Thyroid gland (tissue), 4 donors: ENCODE results near the gene TBR1. TPM values are rescaled to one million over a fixed set of nuclear protein-coding genes. Genes with fewer than 3 reads are reported as not detected.

Experiments used
- DNase-seq, 2 donors: peaks; one replicate each; pipeline ENCODE4 v3.0.0-alpha.2; 2019
- H3K27ac ChIP-seq, 3 donors: fragments of 200-600 bp; sonication (generic); 1 replicate in 2 of 3; 2 replicates in 1 of 3; pipeline ENCODE4 v1.5.1; 2016 to 2019; ENCODE audit warnings: mild to moderate bottlenecking in 1 of 3, moderate library complexity in 1 of 3
- H3K27me3 ChIP-seq: fragments of 200-600 bp; sonication (generic); one replicate; pipeline ENCODE4 v1.5.1; 2019
- H3K36me3 ChIP-seq, 2 donors: fragments of 200-600 bp; sonication (generic); one replicate each; pipeline ENCODE4 v1.5.1; 2016 to 2019
- H3K4me1 ChIP-seq, 2 donors: fragments of 200-600 bp; sonication (generic); one replicate each; pipeline ENCODE4 v1.5.1; 2017 to 2019
- H3K4me3 ChIP-seq, 3 donors: fragments of 200-600 bp; sonication (generic); replicated peaks in 1 of 3; 1 replicate in 2 of 3; 2 replicates in 1 of 3; pipeline ENCODE4 v1.5.1; 2016; ENCODE audit warnings: mild to moderate bottlenecking in 1 of 3
- H3K9me3 ChIP-seq: fragments of 200-600 bp; sonication (generic); one replicate; pipeline ENCODE4 v1.5.1; 2017
- POLR2A ChIP-seq, 2 donors: fragments of 450-650 bp; IDR thresholded peaks; one replicate each; pipeline ENCODE4 v1.6.1; 2017; ENCODE audit warnings: antibody characterized with exemption in 2 of 2, mild to moderate bottlenecking in 2 of 2, moderate library complexity in 1 of 2
- WGBS, 2 donors: methylation state at CpG; one replicate each; pipeline ENCODE4 v1.1.5; 2017; 5-methylcytosine and 5-hydroxymethylcytosine counted together
- intact Hi-C: fragments of 100-400 bp; cut with DNase I; formaldehyde crosslinking; loops from one replicate; pipeline ENCODE4 v1.15.1; 2023
- total RNA-seq, 4 donors: library from RNA; depleted of rRNA; stranded (reverse); fragments of >200 nt; gene quantifications; one replicate each; pipeline ENCODE4 v1.2.3, GENCODE V29; 2016
- TF ChIP-seq, protein P1 (sequence below), 6 experiments: fragments of 200-600 bp in 3 of 6; fragments of 450-650 bp in 3 of 6; sonication (generic) in 3 of 6; IDR thresholded peaks; one replicate each; pipeline ENCODE4 v1.5.1; 2016 to 2019; ENCODE audit warnings: antibody characterized with exemption in 6 of 6, mild to moderate bottlenecking in 2 of 6, inconsistent platforms in 1 of 6, moderate library complexity in 1 of 6

TBR1 gene
- total RNA-seq, 4 donors from 2014 or later = 0.11 TPM; not detected in 3

DNA sequence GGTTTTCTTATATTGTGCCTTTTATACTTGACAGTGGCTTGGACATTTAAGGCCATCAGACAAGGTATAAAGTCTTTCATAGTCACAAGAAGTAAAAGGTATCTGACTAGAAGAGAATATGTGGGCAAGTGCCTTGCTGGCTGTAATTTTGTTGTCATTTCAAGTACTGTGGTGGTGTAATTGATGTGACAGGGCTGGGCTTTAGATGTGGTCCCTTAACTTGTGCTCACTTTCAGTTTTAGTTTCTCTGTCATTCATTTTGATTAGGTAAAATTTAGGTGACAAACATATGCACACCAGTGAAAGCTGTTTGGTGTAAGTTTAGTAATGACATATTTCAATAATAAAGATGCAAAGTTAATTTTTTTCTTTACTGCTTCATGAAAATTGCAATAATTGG lies 31.2 kb upstream of the TBR1 start:
- DNase-seq = no peak
- intact Hi-C loops = no loop called here
- no peaks in the 10 kb centered on the region for H3K9me3 ChIP-seq
- no peaks in the 10 kb centered on the region for H3K36me3 ChIP-seq
- H3K4me1 ChIP-seq = no peaks in the 10 kb centered on the region
- H3K27me3 ChIP-seq = no peaks in the 10 kb centered on the region
- H3K27ac ChIP-seq = no peak overlapping the region
- H3K4me3 ChIP-seq = no peak overlapping the region
- TF ChIP-seq POLR2A (IDR thresholded peaks at IDR 0.05) = no peak
- TF ChIP-seq, protein P1, sequence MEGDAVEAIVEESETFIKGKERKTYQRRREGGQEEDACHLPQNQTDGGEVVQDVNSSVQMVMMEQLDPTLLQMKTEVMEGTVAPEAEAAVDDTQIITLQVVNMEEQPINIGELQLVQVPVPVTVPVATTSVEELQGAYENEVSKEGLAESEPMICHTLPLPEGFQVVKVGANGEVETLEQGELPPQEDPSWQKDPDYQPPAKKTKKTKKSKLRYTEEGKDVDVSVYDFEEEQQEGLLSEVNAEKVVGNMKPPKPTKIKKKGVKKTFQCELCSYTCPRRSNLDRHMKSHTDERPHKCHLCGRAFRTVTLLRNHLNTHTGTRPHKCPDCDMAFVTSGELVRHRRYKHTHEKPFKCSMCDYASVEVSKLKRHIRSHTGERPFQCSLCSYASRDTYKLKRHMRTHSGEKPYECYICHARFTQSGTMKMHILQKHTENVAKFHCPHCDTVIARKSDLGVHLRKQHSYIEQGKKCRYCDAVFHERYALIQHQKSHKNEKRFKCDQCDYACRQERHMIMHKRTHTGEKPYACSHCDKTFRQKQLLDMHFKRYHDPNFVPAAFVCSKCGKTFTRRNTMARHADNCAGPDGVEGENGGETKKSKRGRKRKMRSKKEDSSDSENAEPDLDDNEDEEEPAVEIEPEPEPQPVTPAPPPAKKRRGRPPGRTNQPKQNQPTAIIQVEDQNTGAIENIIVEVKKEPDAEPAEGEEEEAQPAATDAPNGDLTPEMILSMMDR (IDR thresholded peaks at IDR 0.05) = no peak

DNA sequence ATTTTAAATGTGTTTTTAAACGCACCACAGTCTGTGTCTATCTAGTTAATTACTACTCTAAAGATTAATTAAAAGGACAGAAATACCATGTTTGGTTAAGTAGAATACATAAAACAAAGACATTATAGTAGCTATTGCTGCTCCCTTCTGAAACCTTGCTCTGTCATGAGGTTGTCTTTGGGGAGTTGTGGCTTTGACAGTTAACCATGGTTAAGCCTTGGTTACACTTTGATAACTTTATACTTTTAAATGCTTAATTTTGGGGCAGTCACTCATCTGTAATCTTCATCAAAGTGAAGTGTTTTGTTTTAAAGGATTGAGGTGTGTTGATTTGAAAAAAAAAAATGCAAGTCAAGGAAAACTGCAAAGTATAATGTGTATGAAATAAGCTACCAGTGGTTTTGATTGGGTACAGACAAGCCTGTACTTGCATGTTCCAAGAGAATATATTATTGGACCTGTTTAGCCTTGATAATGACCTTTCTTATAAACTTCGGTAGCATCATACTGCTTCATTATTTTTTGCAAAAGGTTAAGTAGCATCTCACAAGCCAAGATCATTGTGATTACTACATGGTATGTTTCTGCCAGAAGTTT lies 29.8 kb upstream of the TBR1 start:
- intact Hi-C loops = no loop called here
- no peak for DNase-seq
- H3K4me3 ChIP-seq = no peak overlapping the region
- no peaks in the 10 kb centered on the region for H3K36me3 ChIP-seq
- no peak for TF ChIP-seq POLR2A (IDR thresholded peaks at IDR 0.05)
- TF ChIP-seq, protein P1 (IDR thresholded peaks at IDR 0.05) = no peak
- no peak overlapping the region for H3K27ac ChIP-seq
- H3K9me3 ChIP-seq = no peaks in the 10 kb centered on the region
- 93 to 98% methylated on average over 2 of the region's 2 CpGs for WGBS, 2 donors
- no peaks in the 10 kb centered on the region for H3K27me3 ChIP-seq
- no peaks in the 10 kb centered on the region for H3K4me1 ChIP-seq

DNA sequence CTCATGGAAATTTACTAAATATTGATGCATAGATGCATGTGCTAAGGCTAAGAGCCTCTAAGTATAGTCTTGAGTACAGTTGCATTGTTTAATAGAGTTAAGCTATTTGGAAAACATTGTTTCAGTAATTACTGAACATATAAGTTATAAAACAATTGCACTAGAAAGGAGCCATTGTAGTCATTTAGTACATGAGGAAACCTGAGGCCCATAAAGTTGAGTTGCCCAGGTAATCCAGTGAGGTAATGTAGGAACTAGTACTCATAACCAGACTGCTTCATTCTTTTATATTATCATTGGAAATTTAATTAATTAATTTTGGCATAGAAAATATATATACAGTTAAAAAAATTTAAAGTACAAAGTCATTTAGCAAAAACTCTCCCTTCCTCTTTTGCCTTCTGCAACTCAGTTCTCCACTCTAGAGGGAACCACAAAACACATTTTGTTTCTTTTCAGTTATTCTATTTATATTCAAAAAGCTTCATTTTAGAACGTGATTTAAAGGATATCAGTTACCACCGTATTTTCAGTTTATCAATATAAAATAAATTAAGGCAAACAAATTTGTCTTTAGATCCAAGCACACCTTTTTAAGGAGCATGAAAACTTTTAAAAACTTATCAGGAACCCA lies 27.8 kb upstream of the TBR1 start:
- Histone ChIP-seq H3K9me3 (no peaks in the 10 kb centered on the region), H3K4me1 (no peaks in the 10 kb centered on the region), H3K27ac (no peak overlapping the region), H3K27me3 (no peaks in the 10 kb centered on the region), H3K36me3 (no peaks in the 10 kb centered on the region), H3K4me3 (no peak overlapping the region)
- no peak for TF ChIP-seq POLR2A (IDR thresholded peaks at IDR 0.05)
- TF ChIP-seq, protein P1 (IDR thresholded peaks at IDR 0.05) = no peak
- no peak for DNase-seq
- 94 to 98% methylated on average over 2 of the region's 2 CpGs for WGBS, 2 donors
- intact Hi-C loops = no loop called here

DNA sequence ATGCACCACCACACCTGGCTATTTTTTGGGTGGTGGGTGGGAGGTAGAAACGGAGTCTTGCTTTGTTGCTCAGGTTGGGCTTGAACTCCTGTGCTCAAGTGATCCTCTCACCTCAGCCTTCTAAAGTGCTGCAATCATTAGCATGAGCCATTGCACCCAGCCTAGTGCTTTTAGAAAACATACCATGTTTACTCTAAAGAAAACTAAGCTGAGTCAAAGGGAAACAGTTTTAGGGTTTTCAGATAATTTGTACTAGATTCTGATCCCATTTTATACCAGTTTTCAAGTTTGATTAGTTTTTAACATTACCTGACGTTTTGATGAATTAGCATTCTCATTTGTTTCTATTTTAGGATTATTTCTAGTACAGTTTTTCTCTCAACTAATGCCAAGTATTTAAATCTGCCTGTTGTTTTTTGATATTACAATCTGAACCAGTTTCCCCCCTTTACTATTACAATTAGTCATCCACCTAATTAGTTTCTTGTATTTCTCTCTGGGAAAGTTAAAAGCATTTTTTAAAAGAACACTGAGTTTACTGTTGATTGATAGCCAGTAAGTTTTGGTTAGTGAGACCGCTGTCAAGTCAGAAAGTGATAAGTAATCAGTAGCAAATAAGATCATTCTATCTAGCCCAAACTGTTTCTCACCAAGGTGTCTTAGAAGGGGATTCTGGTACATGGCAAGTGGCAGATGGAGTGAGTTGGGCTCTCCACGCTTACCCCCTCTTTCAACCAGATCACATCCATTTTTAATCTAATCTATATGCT lies 24.2 kb upstream of the TBR1 start:
- no peaks in the 10 kb centered on the region for H3K27me3 ChIP-seq
- no peak overlapping the region for H3K4me3 ChIP-seq
- H3K4me1 ChIP-seq = no peaks in the 10 kb centered on the region
- H3K9me3 ChIP-seq = no peaks in the 10 kb centered on the region
- H3K36me3 ChIP-seq = peaks cover 0 to 9% of the 10 kb centered on the region in 2 donors
- intact Hi-C loops = no loop called here
- WGBS, 2 donors = 91 to 96% methylated on average over 4 of the region's 4 CpGs
- H3K27ac ChIP-seq = no peak overlapping the region
- no peak for TF ChIP-seq POLR2A (IDR thresholded peaks at IDR 0.05)
- TF ChIP-seq, protein P1 (IDR thresholded peaks at IDR 0.05) = no peak
- no peak for DNase-seq

DNA sequence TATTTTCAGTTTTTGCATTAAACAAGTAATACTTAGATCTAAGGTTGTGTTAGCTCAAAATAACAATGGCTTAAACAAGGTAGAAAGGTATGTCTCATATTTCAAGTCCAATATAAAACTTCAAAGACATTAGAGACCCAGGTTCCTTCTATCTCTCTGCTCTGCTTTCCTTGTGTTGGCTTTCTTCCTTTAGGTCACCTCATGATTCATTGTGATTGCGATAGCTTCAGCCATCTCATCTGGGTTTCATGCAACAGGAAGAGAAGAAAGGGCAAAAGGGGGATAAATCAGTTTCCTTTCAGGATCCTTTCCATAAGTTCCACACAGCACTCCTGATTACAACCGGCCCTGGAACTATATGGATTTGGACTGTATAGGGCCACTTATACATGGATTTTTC lies 16.0 kb upstream of the TBR1 start:
- H3K27me3 ChIP-seq = no peaks in the 10 kb centered on the region
- no peak overlapping the region for H3K27ac ChIP-seq
- DNase-seq = no peak
- peaks cover 0 to 9% of the 10 kb centered on the region in 2 donors for H3K36me3 ChIP-seq
- H3K4me1 ChIP-seq = no peaks in the 10 kb centered on the region
- no peak overlapping the region for H3K4me3 ChIP-seq
- WGBS, 2 donors = 97 to 99% methylated on average over 2 of the region's 2 CpGs
- no peak for TF ChIP-seq POLR2A (IDR thresholded peaks at IDR 0.05)
- TF ChIP-seq, protein P1 (IDR thresholded peaks at IDR 0.05) = no peak
- no peaks in the 10 kb centered on the region for H3K9me3 ChIP-seq
- intact Hi-C loops = no loop called here
